ENCODE results near the gene GNAS.
A peak's percentile ranks its signal among the peaks of the same experiment; 100 is the strongest.

GRCh38 chr20:58870293-58871014 is 17.9 kb downstream of the GNAS start:
- TF ChIP-seq POLR2A (IDR thresholded peaks at IDR 0.05) (no peak), CTCF (IDR thresholded peaks at IDR 0.05) (peak; percentile 59 to 85 (median 80)), POLR2AphosphoS5 (IDR thresholded peaks at IDR 0.05) (no peak)
